ENCODE results near the gene GTF2H4. TPM values are rescaled to one million over a fixed set of nuclear protein-coding genes. Genes with fewer than 3 reads are reported as not detected.

Gene GTF2H4
- total RNA-seq, 4 donors from 2014 or later, result 27.4 to 96.6 (median 65.2) TPM; not detected in 1

GRCh38 chr6:30928677-30929076 is 20.7 kb downstream of the GTF2H4 start:
- intact Hi-C loops (cut with DNase I; ENCODE audit: low total_unique reads), result no loop called here
- Histone ChIP-seq H3K4me3 (no peak overlapping the region), H3K4me1 (no peaks in the 10 kb centered on the region), H3K27me3 (no peaks in the 10 kb centered on the region), H3K9me3 (no peaks in the 10 kb centered on the region), H3K36me3 (no peaks in the 10 kb centered on the region), H3K27ac (no peak overlapping the region)
- no peak for TF ChIP-seq POLR2A (IDR thresholded peaks at IDR 0.05)
- no peak for DNase-seq

- no peaks in the 10 kb centered on the region for H3K9me3 ChIP-seq
- intact Hi-C loops (cut with DNase I; ENCODE audit: low total_unique reads), result no loop called here
- H3K27me3 ChIP-seq, result no peaks in the 10 kb centered on the region
- no peak overlapping the region for H3K4me3 ChIP-seq
- no peaks in the 10 kb centered on the region for H3K36me3 ChIP-seq
- TF ChIP-seq CTCF (IDR thresholded peaks at IDR 0.05), result no peak
- no peak for TF ChIP-seq POLR2A (IDR thresholded peaks at IDR 0.05)
- H3K4me1 ChIP-seq, result no peaks in the 10 kb centered on the region
- H3K27ac ChIP-seq, result no peak overlapping the region
- no peak for DNase-seq
Measured at GRCh38 chr6:30930506-30930905, 22.5 kb downstream of the GTF2H4 start.

GRCh38 chr6:30931272-30931671 is 23.3 kb downstream of the GTF2H4 start:
- intact Hi-C loops (cut with DNase I; ENCODE audit: low total_unique reads), result no loop called here
- Histone ChIP-seq H3K4me3 (no peak overlapping the region), H3K27ac (no peak overlapping the region), H3K36me3 (no peaks in the 10 kb centered on the region), H3K9me3 (no peaks in the 10 kb centered on the region), H3K27me3 (no peaks in the 10 kb centered on the region), H3K4me1 (no peaks in the 10 kb centered on the region)
- TF ChIP-seq POLR2A (IDR thresholded peaks at IDR 0.05) (no peak), CTCF (IDR thresholded peaks at IDR 0.05) (no peak)
- no peak for DNase-seq

- H3K36me3 ChIP-seq, result no peaks in the 10 kb centered on the region
- no peak for DNase-seq
- no peaks in the 10 kb centered on the region for H3K27me3 ChIP-seq
- TF ChIP-seq POLR2A (IDR thresholded peaks at IDR 0.05), result no peak
- no peak for TF ChIP-seq CTCF (IDR thresholded peaks at IDR 0.05)
- no peak within 1 kb of the TSS for H3K27ac ChIP-seq
- H3K9me3 ChIP-seq, result no peaks in the 10 kb centered on the region
- H3K4me3 ChIP-seq, result no peak within 1 kb of the TSS
- no peaks in the 10 kb centered on the region for H3K4me1 ChIP-seq
- intact Hi-C loops (cut with DNase I; ENCODE audit: low total_unique reads), result no loop called here
Measured at GRCh38 chr6:30931969-30932645, 24.1 kb downstream of the GTF2H4 start, which contains the start of gene SFTA2. TSS of gene SFTA2 (minus strand) at chr6:30932170. CDS start at chr6:30932096, 74 bp downstream.

GRCh38 chr6:30932665-30933365 is 24.8 kb downstream of the GTF2H4 start:
- Histone ChIP-seq H3K36me3 (no peaks in the 10 kb centered on the region), H3K4me3 (no peak overlapping the region), H3K27me3 (no peaks in the 10 kb centered on the region), H3K27ac (no peak overlapping the region), H3K9me3 (no peaks in the 10 kb centered on the region), H3K4me1 (no peaks in the 10 kb centered on the region)
- no peak for DNase-seq
- TF ChIP-seq CTCF (IDR thresholded peaks at IDR 0.05) (no peak), POLR2A (IDR thresholded peaks at IDR 0.05) (no peak)
- intact Hi-C loops (cut with DNase I; ENCODE audit: low total_unique reads), result no loop called here

Measured in uterus (tissue), 4 donors.